ENCODE measurements around the gene TBR1.

- TF ChIP-seq, protein P1, sequence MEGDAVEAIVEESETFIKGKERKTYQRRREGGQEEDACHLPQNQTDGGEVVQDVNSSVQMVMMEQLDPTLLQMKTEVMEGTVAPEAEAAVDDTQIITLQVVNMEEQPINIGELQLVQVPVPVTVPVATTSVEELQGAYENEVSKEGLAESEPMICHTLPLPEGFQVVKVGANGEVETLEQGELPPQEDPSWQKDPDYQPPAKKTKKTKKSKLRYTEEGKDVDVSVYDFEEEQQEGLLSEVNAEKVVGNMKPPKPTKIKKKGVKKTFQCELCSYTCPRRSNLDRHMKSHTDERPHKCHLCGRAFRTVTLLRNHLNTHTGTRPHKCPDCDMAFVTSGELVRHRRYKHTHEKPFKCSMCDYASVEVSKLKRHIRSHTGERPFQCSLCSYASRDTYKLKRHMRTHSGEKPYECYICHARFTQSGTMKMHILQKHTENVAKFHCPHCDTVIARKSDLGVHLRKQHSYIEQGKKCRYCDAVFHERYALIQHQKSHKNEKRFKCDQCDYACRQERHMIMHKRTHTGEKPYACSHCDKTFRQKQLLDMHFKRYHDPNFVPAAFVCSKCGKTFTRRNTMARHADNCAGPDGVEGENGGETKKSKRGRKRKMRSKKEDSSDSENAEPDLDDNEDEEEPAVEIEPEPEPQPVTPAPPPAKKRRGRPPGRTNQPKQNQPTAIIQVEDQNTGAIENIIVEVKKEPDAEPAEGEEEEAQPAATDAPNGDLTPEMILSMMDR (IDR thresholded peaks at IDR 0.05), result no peak
- no peak for TF ChIP-seq POLR2A (IDR thresholded peaks at IDR 0.05)
Measured at GRCh38 chr2:161374446-161374845, 41.7 kb upstream of the TBR1 start.

Measured in lower leg skin (tissue), 3 donors.